ENCODE data around the gene ZNF576. TPM values are rescaled to one million over a fixed set of nuclear protein-coding genes. Genes with fewer than 3 reads are reported as not detected.

Gene ZNF576
- total and polyA plus RNA-seq, 4 donors = 6.9 to 14.9 (median 10.9) TPM

DNA sequence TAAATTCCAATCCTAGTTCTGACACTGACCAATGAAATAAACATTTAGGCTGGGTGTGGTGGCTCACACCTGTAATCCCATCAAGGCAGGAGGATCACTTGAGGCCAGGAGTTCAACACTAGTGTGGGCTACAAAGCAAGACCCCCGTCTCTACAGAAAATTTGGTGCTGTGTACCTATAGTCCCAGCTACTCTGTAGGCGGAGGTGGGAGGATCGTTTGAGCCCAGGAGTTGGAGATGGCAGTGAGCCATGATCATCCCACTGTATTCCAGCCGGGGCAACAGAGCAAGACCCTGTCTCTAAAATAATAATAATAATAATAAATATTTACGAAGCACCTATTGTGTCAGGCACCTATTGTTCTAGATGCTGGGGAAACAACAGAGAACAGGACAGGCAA is 7.1 kb upstream of the ZNF576 start:
- TF ChIP-seq JUND (IDR thresholded peaks at IDR 0.05) = no peak
- TF ChIP-seq, protein P1, sequence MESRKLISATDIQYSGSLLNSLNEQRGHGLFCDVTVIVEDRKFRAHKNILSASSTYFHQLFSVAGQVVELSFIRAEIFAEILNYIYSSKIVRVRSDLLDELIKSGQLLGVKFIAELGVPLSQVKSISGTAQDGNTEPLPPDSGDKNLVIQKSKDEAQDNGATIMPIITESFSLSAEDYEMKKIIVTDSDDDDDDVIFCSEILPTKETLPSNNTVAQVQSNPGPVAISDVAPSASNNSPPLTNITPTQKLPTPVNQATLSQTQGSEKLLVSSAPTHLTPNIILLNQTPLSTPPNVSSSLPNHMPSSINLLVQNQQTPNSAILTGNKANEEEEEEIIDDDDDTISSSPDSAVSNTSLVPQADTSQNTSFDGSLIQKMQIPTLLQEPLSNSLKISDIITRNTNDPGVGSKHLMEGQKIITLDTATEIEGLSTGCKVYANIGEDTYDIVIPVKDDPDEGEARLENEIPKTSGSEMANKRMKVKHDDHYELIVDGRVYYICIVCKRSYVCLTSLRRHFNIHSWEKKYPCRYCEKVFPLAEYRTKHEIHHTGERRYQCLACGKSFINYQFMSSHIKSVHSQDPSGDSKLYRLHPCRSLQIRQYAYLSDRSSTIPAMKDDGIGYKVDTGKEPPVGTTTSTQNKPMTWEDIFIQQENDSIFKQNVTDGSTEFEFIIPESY (IDR thresholded peaks at IDR 0.05) = no peak
- TF ChIP-seq HNF4G (IDR thresholded peaks at IDR 0.05) = no peak
- no peak for TF ChIP-seq YY1 (IDR thresholded peaks at IDR 0.05)
- TF ChIP-seq NR2F2 (IDR thresholded peaks at IDR 0.05) = no peak
- TF ChIP-seq RAD21 (IDR thresholded peaks at IDR 0.05) = no peak
- TF ChIP-seq FOXA1 (IDR thresholded peaks at IDR 0.05) = no peak
- no peak for TF ChIP-seq EGR1 (IDR thresholded peaks at IDR 0.05; ENCODE audit: low read depth in 2 of 2)
- TF ChIP-seq SP1 (IDR thresholded peaks at IDR 0.05) = no peak
- no peak for TF ChIP-seq RXRA (IDR thresholded peaks at IDR 0.05)
- Histone ChIP-seq H3K9ac (ENCODE audit: low read depth in 1 of 2, low read length in 2 of 2) (no peak overlapping the region), H3K9me3 (ENCODE audit: control insufficient read depth in 4 of 4, low read length in 3 of 4) (no peaks in the 10 kb centered on the region), H3K4me3 (ENCODE audit: low read depth in 1 of 3, low read length in 3 of 3) (no peak overlapping the region), H3K27ac (ENCODE audit: low read depth in 1 of 2, low read length in 2 of 2) (no peak overlapping the region), H3K36me3 (ENCODE audit: control insufficient read depth in 4 of 4, insufficient read depth in 3 of 4, low read depth in 1 of 4, low read length in 3 of 4) (peaks cover 4 to 28% (median 7%) of the 10 kb centered on the region in 4 donors), H3K27me3 (ENCODE audit: control insufficient read depth in 4 of 4, insufficient read depth in 4 of 4, low read length in 3 of 4) (no peaks in the 10 kb centered on the region), H3K4me1 (ENCODE audit: control insufficient read depth in 4 of 4, insufficient read depth in 4 of 4, low read length in 3 of 4) (peaks cover 3 to 16% (median 12%) of the 10 kb centered on the region in 4 donors)
- no peak for DNase-seq (ENCODE audit: low spot score)
- WGBS = 90% methylated on average over 5 of the region's 5 CpGs

DNA sequence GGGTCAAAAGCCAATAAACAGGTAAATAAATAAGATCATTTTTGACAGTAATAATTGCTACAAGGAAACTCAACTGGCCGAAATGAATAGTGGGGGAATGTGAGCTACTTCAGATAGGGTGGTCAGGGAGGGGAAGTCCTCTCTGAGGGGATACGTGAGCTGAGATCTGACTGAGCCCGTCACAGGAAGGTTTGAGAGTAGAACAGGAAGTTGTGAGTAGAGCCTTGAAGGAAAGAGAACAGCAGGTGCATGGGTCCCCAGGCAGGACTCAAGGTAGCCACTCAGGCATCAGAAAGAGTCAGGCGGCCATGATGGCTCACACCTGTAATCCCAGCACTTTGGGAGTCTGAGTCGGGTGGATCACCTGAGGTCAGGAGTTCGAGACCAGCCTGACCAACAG is 6.7 kb upstream of the ZNF576 start:
- H3K36me3 ChIP-seq (ENCODE audit: control insufficient read depth in 4 of 4, insufficient read depth in 3 of 4, low read depth in 1 of 4, low read length in 3 of 4) = peaks cover 4 to 28% (median 7%) of the 10 kb centered on the region in 4 donors
- 88% methylated on average over 6 of the region's 6 CpGs for WGBS
- peaks cover 6 to 15% (median 10%) of the 10 kb centered on the region in 4 donors for H3K4me1 ChIP-seq (ENCODE audit: control insufficient read depth in 4 of 4, insufficient read depth in 4 of 4, low read length in 3 of 4)
- no peaks in the 10 kb centered on the region for H3K27me3 ChIP-seq (ENCODE audit: control insufficient read depth in 4 of 4, insufficient read depth in 4 of 4, low read length in 3 of 4)
- no peak overlapping the region for H3K9ac ChIP-seq (ENCODE audit: low read depth in 1 of 2, low read length in 2 of 2)
- DNase-seq (ENCODE audit: low spot score) = no peak
- H3K4me3 ChIP-seq (ENCODE audit: low read depth in 1 of 3, low read length in 3 of 3) = no peak overlapping the region
- H3K27ac ChIP-seq (ENCODE audit: low read depth in 1 of 2, low read length in 2 of 2) = no peak overlapping the region
- no peak for TF ChIP-seq EGR1 (IDR thresholded peaks at IDR 0.05; ENCODE audit: low read depth in 2 of 2)
- no peaks in the 10 kb centered on the region for H3K9me3 ChIP-seq (ENCODE audit: control insufficient read depth in 4 of 4, low read length in 3 of 4)

DNA sequence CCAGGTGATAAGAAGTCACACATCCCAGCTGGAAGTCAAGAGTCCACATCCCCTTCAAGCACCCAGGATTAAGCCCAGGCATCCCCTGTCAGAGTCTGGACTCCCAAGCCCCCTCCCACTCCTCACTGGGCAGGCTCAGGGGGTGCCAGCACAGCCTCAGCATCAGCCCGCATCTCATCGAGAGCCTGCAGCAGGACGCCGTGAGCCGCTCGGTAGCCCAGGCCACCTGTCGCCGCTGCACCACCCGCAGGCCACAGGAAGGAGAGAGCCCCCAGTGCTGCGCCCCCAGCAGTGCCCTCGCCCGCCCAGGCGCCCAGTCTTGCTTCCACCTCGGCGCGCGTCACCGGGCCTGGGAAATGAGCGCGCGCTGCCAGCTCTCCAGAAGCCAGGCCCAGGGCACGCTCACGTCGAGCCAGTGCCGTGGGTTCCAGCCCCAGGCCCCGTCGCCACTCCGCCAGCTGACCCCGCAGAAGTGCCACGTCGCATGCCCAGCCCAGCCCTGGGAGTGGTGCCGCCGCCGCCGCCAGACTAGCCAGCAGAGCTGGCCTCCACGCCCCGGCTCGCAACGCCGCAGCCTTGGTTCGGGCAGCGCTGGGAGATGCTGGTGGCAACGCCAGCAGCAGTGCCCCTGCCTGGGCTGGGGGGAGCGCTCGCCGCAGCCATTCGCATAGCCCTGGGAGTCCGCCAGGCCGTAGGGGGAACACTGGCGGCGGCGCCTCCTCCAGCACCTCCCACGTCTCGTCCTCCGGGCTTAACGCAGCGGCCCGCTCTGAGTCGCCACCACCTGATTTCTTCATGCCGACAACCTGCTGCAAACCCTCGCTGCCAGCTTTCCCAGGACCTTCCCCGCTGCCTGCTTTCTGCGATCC is 4.3 kb upstream of the ZNF576 start:
- H3K9me3 ChIP-seq (ENCODE audit: control insufficient read depth in 4 of 4, low read length in 3 of 4) = no peaks in the 10 kb centered on the region
- peaks cover 4 to 28% (median 7%) of the 10 kb centered on the region in 4 donors for H3K36me3 ChIP-seq (ENCODE audit: control insufficient read depth in 4 of 4, insufficient read depth in 3 of 4, low read depth in 1 of 4, low read length in 3 of 4)
- WGBS = 98% methylated on average over 63 of the region's 63 CpGs
- DNase-seq (ENCODE audit: low spot score) = no peak
- no peak overlapping the region for H3K9ac ChIP-seq (ENCODE audit: low read depth in 1 of 2, low read length in 2 of 2)
- H3K4me1 ChIP-seq (ENCODE audit: control insufficient read depth in 4 of 4, insufficient read depth in 4 of 4, low read length in 3 of 4) = peaks cover 6 to 21% (median 20%) of the 10 kb centered on the region in 4 donors
- no peak overlapping the region for H3K27ac ChIP-seq (ENCODE audit: low read depth in 1 of 2, low read length in 2 of 2)
- H3K27me3 ChIP-seq (ENCODE audit: control insufficient read depth in 4 of 4, insufficient read depth in 4 of 4, low read length in 3 of 4) = no peaks in the 10 kb centered on the region
- no peak overlapping the region for H3K4me3 ChIP-seq (ENCODE audit: low read depth in 1 of 3, low read length in 3 of 3)
- TF ChIP-seq, protein P2, sequence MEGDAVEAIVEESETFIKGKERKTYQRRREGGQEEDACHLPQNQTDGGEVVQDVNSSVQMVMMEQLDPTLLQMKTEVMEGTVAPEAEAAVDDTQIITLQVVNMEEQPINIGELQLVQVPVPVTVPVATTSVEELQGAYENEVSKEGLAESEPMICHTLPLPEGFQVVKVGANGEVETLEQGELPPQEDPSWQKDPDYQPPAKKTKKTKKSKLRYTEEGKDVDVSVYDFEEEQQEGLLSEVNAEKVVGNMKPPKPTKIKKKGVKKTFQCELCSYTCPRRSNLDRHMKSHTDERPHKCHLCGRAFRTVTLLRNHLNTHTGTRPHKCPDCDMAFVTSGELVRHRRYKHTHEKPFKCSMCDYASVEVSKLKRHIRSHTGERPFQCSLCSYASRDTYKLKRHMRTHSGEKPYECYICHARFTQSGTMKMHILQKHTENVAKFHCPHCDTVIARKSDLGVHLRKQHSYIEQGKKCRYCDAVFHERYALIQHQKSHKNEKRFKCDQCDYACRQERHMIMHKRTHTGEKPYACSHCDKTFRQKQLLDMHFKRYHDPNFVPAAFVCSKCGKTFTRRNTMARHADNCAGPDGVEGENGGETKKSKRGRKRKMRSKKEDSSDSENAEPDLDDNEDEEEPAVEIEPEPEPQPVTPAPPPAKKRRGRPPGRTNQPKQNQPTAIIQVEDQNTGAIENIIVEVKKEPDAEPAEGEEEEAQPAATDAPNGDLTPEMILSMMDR (IDR thresholded peaks at IDR 0.05; ENCODE audit: low read depth, low read length, missing input control) = no peak
- TF ChIP-seq, protein P3, sequence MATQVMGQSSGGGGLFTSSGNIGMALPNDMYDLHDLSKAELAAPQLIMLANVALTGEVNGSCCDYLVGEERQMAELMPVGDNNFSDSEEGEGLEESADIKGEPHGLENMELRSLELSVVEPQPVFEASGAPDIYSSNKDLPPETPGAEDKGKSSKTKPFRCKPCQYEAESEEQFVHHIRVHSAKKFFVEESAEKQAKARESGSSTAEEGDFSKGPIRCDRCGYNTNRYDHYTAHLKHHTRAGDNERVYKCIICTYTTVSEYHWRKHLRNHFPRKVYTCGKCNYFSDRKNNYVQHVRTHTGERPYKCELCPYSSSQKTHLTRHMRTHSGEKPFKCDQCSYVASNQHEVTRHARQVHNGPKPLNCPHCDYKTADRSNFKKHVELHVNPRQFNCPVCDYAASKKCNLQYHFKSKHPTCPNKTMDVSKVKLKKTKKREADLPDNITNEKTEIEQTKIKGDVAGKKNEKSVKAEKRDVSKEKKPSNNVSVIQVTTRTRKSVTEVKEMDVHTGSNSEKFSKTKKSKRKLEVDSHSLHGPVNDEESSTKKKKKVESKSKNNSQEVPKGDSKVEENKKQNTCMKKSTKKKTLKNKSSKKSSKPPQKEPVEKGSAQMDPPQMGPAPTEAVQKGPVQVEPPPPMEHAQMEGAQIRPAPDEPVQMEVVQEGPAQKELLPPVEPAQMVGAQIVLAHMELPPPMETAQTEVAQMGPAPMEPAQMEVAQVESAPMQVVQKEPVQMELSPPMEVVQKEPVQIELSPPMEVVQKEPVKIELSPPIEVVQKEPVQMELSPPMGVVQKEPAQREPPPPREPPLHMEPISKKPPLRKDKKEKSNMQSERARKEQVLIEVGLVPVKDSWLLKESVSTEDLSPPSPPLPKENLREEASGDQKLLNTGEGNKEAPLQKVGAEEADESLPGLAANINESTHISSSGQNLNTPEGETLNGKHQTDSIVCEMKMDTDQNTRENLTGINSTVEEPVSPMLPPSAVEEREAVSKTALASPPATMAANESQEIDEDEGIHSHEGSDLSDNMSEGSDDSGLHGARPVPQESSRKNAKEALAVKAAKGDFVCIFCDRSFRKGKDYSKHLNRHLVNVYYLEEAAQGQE (IDR thresholded peaks at IDR 0.05) = no peak
- TF ChIP-seq FOXA2 (IDR thresholded peaks at IDR 0.05) = no peak
- TF ChIP-seq TAF1 (conservative IDR thresholded peaks at IDR 0.05) = no peak
- TF ChIP-seq, protein P1 (IDR thresholded peaks at IDR 0.05) = no peak
- no peak for TF ChIP-seq NR2F2 (IDR thresholded peaks at IDR 0.05)
- TF ChIP-seq RXRA (IDR thresholded peaks at IDR 0.05) = no peak
- TF ChIP-seq, protein P4, sequence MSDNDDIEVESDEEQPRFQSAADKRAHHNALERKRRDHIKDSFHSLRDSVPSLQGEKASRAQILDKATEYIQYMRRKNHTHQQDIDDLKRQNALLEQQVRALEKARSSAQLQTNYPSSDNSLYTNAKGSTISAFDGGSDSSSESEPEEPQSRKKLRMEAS (IDR thresholded peaks at IDR 0.05) = no peak
- TF ChIP-seq GABPA (IDR thresholded peaks at IDR 0.05 in 1 of 2, conservative IDR thresholded peaks at IDR 0.05 in 1 of 2) = no peak
- no peak for TF ChIP-seq HNF4A (conservative IDR thresholded peaks at IDR 0.05)
- TF ChIP-seq JUND (IDR thresholded peaks at IDR 0.05) = no peak
- no peak for TF ChIP-seq FOXA1 (IDR thresholded peaks at IDR 0.05)
